Measurements from ENCODE around the gene IDI1. TPM values are rescaled to one million over a fixed set of nuclear protein-coding genes. Genes with fewer than 3 reads are reported as not detected.
"Not testable (repeated sequence)": the region's sequence is repeated elsewhere in the genome, so short reads cannot be mapped to it uniquely, and the experiment has no call there.

IDI1 gene
- total RNA-seq, 4 donors from 2014 or later, result 24.8 to 51.7 (median 37.7) TPM

- DNase-seq (ENCODE audit: low spot score in 2 of 2), result no peak
- WGBS, 2 donors, result 76 to 78% methylated on average over 7 of the region's 7 CpGs
- no peak for TF ChIP-seq POLR2A (IDR thresholded peaks at IDR 0.05)
- TF ChIP-seq, protein P1, sequence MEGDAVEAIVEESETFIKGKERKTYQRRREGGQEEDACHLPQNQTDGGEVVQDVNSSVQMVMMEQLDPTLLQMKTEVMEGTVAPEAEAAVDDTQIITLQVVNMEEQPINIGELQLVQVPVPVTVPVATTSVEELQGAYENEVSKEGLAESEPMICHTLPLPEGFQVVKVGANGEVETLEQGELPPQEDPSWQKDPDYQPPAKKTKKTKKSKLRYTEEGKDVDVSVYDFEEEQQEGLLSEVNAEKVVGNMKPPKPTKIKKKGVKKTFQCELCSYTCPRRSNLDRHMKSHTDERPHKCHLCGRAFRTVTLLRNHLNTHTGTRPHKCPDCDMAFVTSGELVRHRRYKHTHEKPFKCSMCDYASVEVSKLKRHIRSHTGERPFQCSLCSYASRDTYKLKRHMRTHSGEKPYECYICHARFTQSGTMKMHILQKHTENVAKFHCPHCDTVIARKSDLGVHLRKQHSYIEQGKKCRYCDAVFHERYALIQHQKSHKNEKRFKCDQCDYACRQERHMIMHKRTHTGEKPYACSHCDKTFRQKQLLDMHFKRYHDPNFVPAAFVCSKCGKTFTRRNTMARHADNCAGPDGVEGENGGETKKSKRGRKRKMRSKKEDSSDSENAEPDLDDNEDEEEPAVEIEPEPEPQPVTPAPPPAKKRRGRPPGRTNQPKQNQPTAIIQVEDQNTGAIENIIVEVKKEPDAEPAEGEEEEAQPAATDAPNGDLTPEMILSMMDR (IDR thresholded peaks at IDR 0.05), result no peak
- intact Hi-C loops (cut with DNase I; ENCODE audit: low total_unique reads), result no loop called here
- no peak overlapping the region for H3K4me3 ChIP-seq (ENCODE audit: low read depth, poor library complexity, severe bottlenecking)
These were observed 22.0 kb upstream of the IDI1 start for GRCh38 chr10:1070919-1071318.

- DNase-seq (ENCODE audit: low spot score in 2 of 2), result no peak
- intact Hi-C loops (cut with DNase I; ENCODE audit: low total_unique reads), result no loop called here
- no peak overlapping the region for H3K4me3 ChIP-seq (ENCODE audit: low read depth, poor library complexity, severe bottlenecking)
- 89 to 90% methylated on average over 10 of the region's 10 CpGs for WGBS, 2 donors
- TF ChIP-seq, protein P1 (IDR thresholded peaks at IDR 0.05), result no peak
- no peak for TF ChIP-seq POLR2A (IDR thresholded peaks at IDR 0.05)
These were observed 19.8 kb upstream of the IDI1 start for GRCh38 chr10:1068380-1069361.

DNA sequence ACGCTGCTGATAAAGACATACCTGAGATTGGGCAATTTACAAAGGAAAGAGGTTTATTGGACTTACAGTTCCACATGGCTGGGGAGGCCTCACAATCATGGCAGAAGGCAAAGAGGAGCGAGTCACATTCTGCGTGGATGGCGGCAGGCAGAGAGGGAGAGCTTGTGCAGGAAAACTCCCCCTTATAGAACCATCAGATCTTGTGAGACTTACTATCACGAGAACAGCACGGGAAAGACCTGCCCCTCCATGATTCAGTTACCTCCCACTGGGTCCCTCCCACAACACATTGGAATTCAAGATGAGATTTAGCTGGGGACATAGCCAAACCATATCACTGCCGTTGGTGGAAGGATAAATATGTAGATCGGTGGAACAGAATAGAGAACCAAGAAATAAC, 17.8 kb upstream of the IDI1 start:
- H3K4me3 ChIP-seq (ENCODE audit: low read depth, poor library complexity, severe bottlenecking); DNase-seq (ENCODE audit: low spot score in 2 of 2); intact Hi-C loops (cut with DNase I; ENCODE audit: low total_unique reads): not testable (repeated sequence)
- WGBS, 2 donors, result 95 to 96% methylated on average over 8 of the region's 8 CpGs

DNA sequence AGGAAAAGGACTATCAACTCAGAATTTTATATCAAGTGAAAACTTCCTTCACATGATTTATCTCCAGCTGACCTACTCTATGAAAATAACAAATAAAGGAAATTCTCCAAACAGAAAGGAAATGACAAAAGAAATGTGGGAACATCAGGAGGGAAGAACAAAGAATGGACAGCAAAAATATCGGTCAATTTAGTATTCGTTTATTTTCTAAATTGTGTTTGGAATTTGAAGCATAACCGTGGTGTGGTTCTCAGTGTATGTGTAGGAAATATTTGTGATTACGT, 16.0 kb upstream of the IDI1 start:
- no peak for DNase-seq (ENCODE audit: low spot score in 2 of 2)
- H3K4me3 ChIP-seq (ENCODE audit: low read depth, poor library complexity, severe bottlenecking), result no peak overlapping the region
- intact Hi-C loops (cut with DNase I; ENCODE audit: low total_unique reads), result no loop called here
- no peak for TF ChIP-seq POLR2A (IDR thresholded peaks at IDR 0.05)
- TF ChIP-seq, protein P1 (IDR thresholded peaks at IDR 0.05), result no peak
- WGBS, 2 donors, result 91 to 93% methylated on average over 4 of the region's 4 CpGs

GRCh38 chr10:1063232-1063865, 14.4 kb upstream of the IDI1 start:
- WGBS, 2 donors, result 79 to 93% methylated on average over 7 of the region's 7 CpGs
- intact Hi-C loops (cut with DNase I; ENCODE audit: low total_unique reads), result no loop called here
- DNase-seq (ENCODE audit: low spot score in 2 of 2), result no peak
- no peak overlapping the region for H3K4me3 ChIP-seq (ENCODE audit: low read depth, poor library complexity, severe bottlenecking)
- TF ChIP-seq, protein P1 (IDR thresholded peaks at IDR 0.05), result no peak
- no peak for TF ChIP-seq POLR2A (IDR thresholded peaks at IDR 0.05)

DNA sequence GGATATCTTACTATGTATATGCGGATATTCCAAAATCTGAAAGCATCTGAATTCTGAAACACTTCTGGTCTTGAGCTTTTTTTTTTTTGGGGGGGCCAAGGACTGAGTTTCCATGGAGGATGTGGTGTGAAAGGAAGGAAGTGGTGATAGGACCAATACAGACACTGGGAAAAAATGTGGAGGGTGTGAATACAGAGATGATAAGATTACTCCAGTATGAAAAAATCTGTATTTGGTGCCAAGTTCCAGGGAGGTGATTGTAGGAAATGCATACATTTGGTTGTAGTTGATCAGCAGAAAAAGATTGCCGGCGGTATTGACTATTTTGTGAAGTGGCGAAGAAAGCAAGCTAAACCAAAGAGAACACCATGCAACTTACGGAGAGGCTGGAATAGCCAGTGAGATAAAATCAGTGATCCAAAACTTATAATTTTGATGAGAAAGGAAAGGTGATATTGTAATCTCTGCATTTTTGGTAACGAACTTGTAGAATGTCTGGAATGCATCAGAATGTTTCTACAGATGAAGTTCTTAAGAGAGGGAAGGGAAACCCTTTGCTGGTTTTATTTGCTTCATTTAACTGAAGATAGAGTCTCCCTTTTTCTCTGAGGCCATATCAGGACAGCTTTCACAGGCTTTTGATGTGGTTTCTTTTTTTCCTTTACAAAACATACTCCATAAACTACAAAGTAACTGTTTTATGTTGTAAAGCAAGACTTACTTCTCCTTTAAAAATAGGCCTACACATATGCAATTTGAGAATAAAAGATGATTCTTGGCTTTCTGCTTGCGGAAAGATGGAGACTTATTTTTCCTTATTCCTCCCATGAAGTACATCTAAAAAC, 13.2 kb upstream of the IDI1 start:
- intact Hi-C loops (cut with DNase I; ENCODE audit: low total_unique reads), result no loop called here
- no peak overlapping the region for H3K4me3 ChIP-seq (ENCODE audit: low read depth, poor library complexity, severe bottlenecking)
- 70 to 74% methylated on average over 7 of the region's 7 CpGs for WGBS, 2 donors
- TF ChIP-seq POLR2A (IDR thresholded peaks at IDR 0.05), result no peak
- TF ChIP-seq, protein P1 (IDR thresholded peaks at IDR 0.05), result no peak
- DNase-seq (ENCODE audit: low spot score in 2 of 2), result no peak

Data from lower leg skin (tissue), 4 donors.